K562 (cell line): Measurements from ENCODE around the gene TCOF1. TPM values are rescaled to one million over a fixed set of nuclear protein-coding genes. Genes with fewer than 3 reads are reported as not detected.

Experiments
- ASH1L ChIP-seq: fragments of 450-650 bp; IDR thresholded peaks from 2 replicates; pipeline ENCODE4 v1.6.1; 2018; ENCODE audit warnings: borderline replicate concordance, mild to moderate bottlenecking, low read depth; ENCODE audit not compliant: partially characterized antibody
- CAMTA2 ChIP-seq: fragments of 250-450 bp; sonication (Bioruptor Pico); conservative IDR thresholded peaks from 2 replicates; pipeline ENCODE4 v1.5.1; 2022
- CHCHD3 ChIP-seq: fragments of 250-450 bp; sonication (Bioruptor Pico); IDR thresholded peaks from 2 replicates; pipeline ENCODE4 v2.1.2; 2022; ENCODE audit warnings: mild to moderate bottlenecking
- ELK3 ChIP-seq: fragments of 450-650 bp; formaldehyde crosslinking; IDR thresholded peaks from 2 replicates; pipeline ENCODE4 v1.4.0; 2020; ENCODE audit warnings: mild to moderate bottlenecking
- HSF4 ChIP-seq: fragments of 250-450 bp; sonication (Bioruptor Pico); IDR thresholded peaks from 2 replicates; pipeline ENCODE4 v2.1.2; 2022; ENCODE audit warnings: mild to moderate bottlenecking, moderate library complexity, borderline replicate concordance
- JUN ChIP-seq, 2 experiments: sonication (generic) in 1 of 2; formaldehyde crosslinking in 1 of 2; IDR thresholded peaks; 2 replicates each; pipeline versions ENCODE4 v1.6.1 to v1.8.0; 2012 to 2022; ENCODE audit warnings: borderline replicate concordance in 2 of 2, mild to moderate bottlenecking in 2 of 2, improper control_type of control experiment in 1 of 2, low read depth in 1 of 2, low read length in 1 of 2, missing genetic modification reagents in 1 of 2
- JUND ChIP-seq, 2 experiments: IDR thresholded peaks; 2 replicates in 1 of 2; 3 replicates in 1 of 2; pipeline ENCODE4 v1.6.1; 2011; ENCODE audit warnings: borderline replicate concordance in 2 of 2, low read depth in 2 of 2, low read length in 2 of 2, improper control_type of control experiment in 1 of 2, missing biosample characterization in 1 of 2, missing genetic modification characterization in 1 of 2, missing genetic modification reagents in 1 of 2
- KLF13 ChIP-seq: fragments of 450-650 bp; IDR thresholded peaks from 2 replicates; pipeline ENCODE4 v1.6.1; 2016; ENCODE audit warnings: missing genetic modification characterization, low read depth, mild to moderate bottlenecking, missing compliant biosample characterization, moderate library complexity, borderline replicate concordance
- KLF16 ChIP-seq: IDR thresholded peaks from 2 replicates; pipeline ENCODE4 v1.6.1; 2016; ENCODE audit warnings: antibody characterized with exemption
- NR4A1 ChIP-seq, 2 experiments: fragments of 250-450 bp in 1 of 2; fragments of 450-650 bp in 1 of 2; sonication (Bioruptor Pico) in 1 of 2; IDR thresholded peaks; 2 replicates each; pipeline versions ENCODE4 v1.4.0 to v1.6.1; 2016 to 2020; ENCODE audit warnings: mild to moderate bottlenecking in 2 of 2, missing compliant biosample characterization in 1 of 2, missing genetic modification characterization in 1 of 2, moderate library complexity in 1 of 2
- PML ChIP-seq: IDR thresholded peaks from 2 replicates; pipeline ENCODE4 v1.6.1; 2012; ENCODE audit warnings: low read length, inconsistent platforms
- RB1 ChIP-seq: fragments of 450-650 bp; IDR thresholded peaks from 2 replicates; pipeline ENCODE4 v1.6.1; 2017; ENCODE audit warnings: low read depth, mild to moderate bottlenecking
- RBM15 ChIP-seq: fragments of 200-400 bp; formaldehyde crosslinking; IDR thresholded peaks from 2 replicates; pipeline ENCODE4 v1.6.1; 2018; ENCODE audit warnings: mild to moderate bottlenecking, low read length, moderate library complexity; ENCODE audit not compliant: insufficient read depth
- RBM34 ChIP-seq: fragments of 200-400 bp; formaldehyde crosslinking; IDR thresholded peaks from 2 replicates; pipeline ENCODE4 v1.6.1; 2018; ENCODE audit warnings: low read length, borderline replicate concordance; ENCODE audit not compliant: insufficient read depth
- SP2 ChIP-seq: IDR thresholded peaks from 2 replicates; pipeline ENCODE4 v1.6.1; 2011; ENCODE audit warnings: mild to moderate bottlenecking, low read depth, low read length, moderate library complexity; ENCODE audit not compliant: poor library complexity, severe bottlenecking; ENCODE audit errors: extremely low read depth
- STAT5A ChIP-seq: IDR thresholded peaks from 2 replicates; pipeline ENCODE4 v1.6.1; 2012; ENCODE audit warnings: low read length, inconsistent platforms, borderline replicate concordance
- VEZF1 ChIP-seq: fragments of 200-800 bp; sonication (Bioruptor generic); IDR thresholded peaks from 2 replicates; pipeline ENCODE4 v1.6.1; 2017; ENCODE audit warnings: missing genetic modification characterization, missing compliant biosample characterization
- ZFP1 ChIP-seq: fragments of 450-650 bp; formaldehyde crosslinking; IDR thresholded peaks from 2 replicates; pipeline ENCODE4 v1.4.0; 2020; ENCODE audit warnings: mild to moderate bottlenecking, mixed read lengths
- ZNF311 ChIP-seq: fragments of 250-450 bp; sonication (Bioruptor Pico); IDR thresholded peaks from 2 replicates; pipeline ENCODE4 v1.4.0; 2020; ENCODE audit warnings: mild to moderate bottlenecking, moderate library complexity
- ZNF354B ChIP-seq: fragments of 250-450 bp; sonication (Bioruptor Pico); IDR thresholded peaks from 2 replicates; pipeline ENCODE4 v1.4.0; 2020
- ZNF668 ChIP-seq: fragments of 250-450 bp; sonication (Bioruptor Pico); IDR thresholded peaks from 2 replicates; pipeline ENCODE4 v1.8.0; 2022; ENCODE audit warnings: mild to moderate bottlenecking, inconsistent platforms
- ZZZ3 ChIP-seq: fragments of 450-650 bp; IDR thresholded peaks from 2 replicates; pipeline ENCODE4 v1.6.1; 2016; ENCODE audit warnings: antibody characterized with exemption, mild to moderate bottlenecking, moderate library complexity
- polyA plus RNA-seq, 8 experiments: library from polyadenylated mRNA; depleted of rRNA in 4 of 8; stranded (reverse) in 5 of 8; unstranded in 3 of 8; fragments of >200 nt; fragmentation: Nextera tagmentation in 2 of 8; fragmentation: Illumina TruSeq in 1 of 8; extraction: Ambion mirVana in 2 of 8; extraction: Trizol in 1 of 8; gene quantifications; 2 replicates each; pipeline versions ENCODE4 v1.2.1 to v1.2.3, GENCODE V29; 2011 to 2014; ENCODE audit warnings: inconsistent platforms in 1 of 8, missing spikeins in 1 of 8
- total RNA-seq, 7 experiments: library from RNA; depleted of rRNA in 6 of 7; stranded (reverse); fragments of >200 nt in 6 of 7; fragmentation: Illumina TruSeq in 2 of 7; extraction: Trizol in 2 of 7; gene quantifications; 2 replicates each; pipeline versions ENCODE4 v1.2.1 to v1.2.3, GENCODE V29; 2011 to 2021; ENCODE audit warnings: low replicate concordance in 1 of 7
- TF ChIP-seq, protein P1 (sequence below), 3 experiments: IDR thresholded peaks in 2 of 3; conservative IDR thresholded peaks in 1 of 3; 2 replicates each; pipeline ENCODE4 v1.5.1; 2011 to 2012; ENCODE audit warnings: low read length in 3 of 3, mild to moderate bottlenecking in 3 of 3, control low read depth in 2 of 3, improper control_type of control experiment in 1 of 3, inconsistent platforms in 1 of 3, low read depth in 1 of 3, mixed read lengths in 1 of 3, moderate library complexity in 1 of 3; ENCODE audit not compliant: insufficient read depth in 2 of 3

The TCOF1 gene
- total and polyA plus RNA-seq, 9 of the 15 experiments (the other 6 are each of a cell fraction or from before 2014, with no cell fraction given), result 9.8 to 134 (median 61.7) TPM

DNA sequence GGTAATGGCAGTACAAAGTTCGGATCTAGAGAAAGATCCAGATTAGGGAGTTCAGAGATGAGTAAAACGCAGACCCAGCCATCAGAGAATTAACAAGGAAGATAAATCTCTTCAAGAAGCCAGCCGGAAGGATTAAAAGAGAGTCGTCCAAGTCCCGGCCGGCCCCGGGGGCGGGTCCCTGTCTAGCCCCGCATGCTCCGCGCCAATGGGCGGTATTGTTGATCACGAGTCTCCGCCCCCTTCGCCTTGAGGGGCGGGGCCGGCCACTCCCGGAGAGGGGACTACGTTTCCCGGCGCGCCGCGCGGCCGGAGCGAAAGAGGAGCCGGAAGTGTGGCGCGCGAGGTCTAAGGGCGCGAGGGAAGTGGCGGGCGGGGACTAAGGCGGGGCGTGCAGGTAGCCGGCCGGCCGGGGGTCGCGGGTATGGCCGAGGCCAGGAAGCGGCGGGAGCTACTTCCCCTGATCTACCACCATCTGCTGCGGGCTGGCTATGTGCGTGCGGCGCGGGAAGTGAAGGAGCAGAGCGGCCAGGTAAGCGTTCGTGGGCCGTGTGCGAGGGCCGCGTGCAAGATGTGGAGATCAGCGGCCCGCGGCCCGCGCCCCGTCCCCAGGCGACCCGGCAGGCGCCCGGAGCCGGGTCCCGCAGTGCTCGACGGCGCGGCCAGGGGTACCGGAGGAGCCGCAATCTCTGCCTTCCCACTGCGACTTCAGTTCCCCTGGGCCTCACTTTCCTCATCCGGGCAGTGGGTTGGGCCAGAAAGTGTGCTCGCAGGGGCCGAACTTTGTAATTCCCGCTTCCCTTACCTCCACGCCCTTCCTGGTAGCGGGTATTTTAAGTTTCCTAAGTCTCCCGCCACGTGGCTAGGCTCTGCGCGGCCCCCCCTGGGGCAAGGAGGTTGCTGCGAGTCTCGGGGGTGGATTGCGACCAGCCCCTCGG lies at the start of gene TCOF1 (continued):
- no peak for TF ChIP-seq JUND (IDR thresholded peaks at IDR 0.05; ENCODE audit: borderline replicate concordance, low read depth, low read length)
- TF ChIP-seq JUND (tag; IDR thresholded peaks at IDR 0.05; ENCODE audit: borderline replicate concordance, low read depth, low read length), result no peak
- no peak for TF ChIP-seq HSF4 (CRISPR knock-in tag)
- no peak for TF ChIP-seq ASH1L
- no peak for TF ChIP-seq CHCHD3 (CRISPR knock-in tag)
- TF ChIP-seq ZNF311 (CRISPR knock-in tag), result no peak
- no peak for TF ChIP-seq ZNF354B (CRISPR knock-in tag)
- TF ChIP-seq KLF13, result no peak
- TF ChIP-seq, protein P1, sequence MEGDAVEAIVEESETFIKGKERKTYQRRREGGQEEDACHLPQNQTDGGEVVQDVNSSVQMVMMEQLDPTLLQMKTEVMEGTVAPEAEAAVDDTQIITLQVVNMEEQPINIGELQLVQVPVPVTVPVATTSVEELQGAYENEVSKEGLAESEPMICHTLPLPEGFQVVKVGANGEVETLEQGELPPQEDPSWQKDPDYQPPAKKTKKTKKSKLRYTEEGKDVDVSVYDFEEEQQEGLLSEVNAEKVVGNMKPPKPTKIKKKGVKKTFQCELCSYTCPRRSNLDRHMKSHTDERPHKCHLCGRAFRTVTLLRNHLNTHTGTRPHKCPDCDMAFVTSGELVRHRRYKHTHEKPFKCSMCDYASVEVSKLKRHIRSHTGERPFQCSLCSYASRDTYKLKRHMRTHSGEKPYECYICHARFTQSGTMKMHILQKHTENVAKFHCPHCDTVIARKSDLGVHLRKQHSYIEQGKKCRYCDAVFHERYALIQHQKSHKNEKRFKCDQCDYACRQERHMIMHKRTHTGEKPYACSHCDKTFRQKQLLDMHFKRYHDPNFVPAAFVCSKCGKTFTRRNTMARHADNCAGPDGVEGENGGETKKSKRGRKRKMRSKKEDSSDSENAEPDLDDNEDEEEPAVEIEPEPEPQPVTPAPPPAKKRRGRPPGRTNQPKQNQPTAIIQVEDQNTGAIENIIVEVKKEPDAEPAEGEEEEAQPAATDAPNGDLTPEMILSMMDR (IDR thresholded peaks at IDR 0.05 in 2 of 3, conservative IDR thresholded peaks at IDR 0.05 in 1 of 3; ENCODE audit: insufficient read depth in 2 of 3, low read depth in 1 of 3, low read length in 3 of 3), result no peak
- TF ChIP-seq CAMTA2 (CRISPR knock-in tag), result no peak
- TF ChIP-seq RBM34, result no peak
- TF ChIP-seq JUN (IDR thresholded peaks at IDR 0.05; ENCODE audit: borderline replicate concordance, low read depth, low read length), result no peak
- peak; percentile 60; the same call in 1 of the 2 replicates for TF ChIP-seq JUN (CRISPR knock-in tag; IDR thresholded peaks at IDR 0.05; ENCODE audit: borderline replicate concordance)
- no peak for TF ChIP-seq RBM15
- TF ChIP-seq PML, result no peak; the same call in 1 of the 2 replicates
- no peak for TF ChIP-seq KLF16
- TF ChIP-seq VEZF1 (CRISPR knock-in tag), result peak; percentile 75
- no peak for TF ChIP-seq ZNF668 (CRISPR knock-in tag)
- TF ChIP-seq RB1, result peak; percentile 84
- TF ChIP-seq ELK3, result no peak
- no peak for TF ChIP-seq ZFP1 (CRISPR knock-in tag)
- TF ChIP-seq NR4A1 (CRISPR knock-in tag; IDR thresholded peaks at IDR 0.05), result no peak
- TF ChIP-seq NR4A1 (tag; IDR thresholded peaks at IDR 0.05), result no peak
- TF ChIP-seq SP2, result no peak
- TF ChIP-seq ZZZ3, result no peak
- TF ChIP-seq STAT5A, result no peak
